Measurements from ENCODE around the gene PTBP1. TPM values are rescaled to one million over a fixed set of nuclear protein-coding genes. Genes with fewer than 3 reads are reported as not detected.
A peak's percentile ranks its signal among the peaks of the same experiment; 100 is the strongest.

PTBP1 gene
- total and polyA plus RNA-seq, 9 donors: 73.4 to 312 (median 215) TPM

DNA sequence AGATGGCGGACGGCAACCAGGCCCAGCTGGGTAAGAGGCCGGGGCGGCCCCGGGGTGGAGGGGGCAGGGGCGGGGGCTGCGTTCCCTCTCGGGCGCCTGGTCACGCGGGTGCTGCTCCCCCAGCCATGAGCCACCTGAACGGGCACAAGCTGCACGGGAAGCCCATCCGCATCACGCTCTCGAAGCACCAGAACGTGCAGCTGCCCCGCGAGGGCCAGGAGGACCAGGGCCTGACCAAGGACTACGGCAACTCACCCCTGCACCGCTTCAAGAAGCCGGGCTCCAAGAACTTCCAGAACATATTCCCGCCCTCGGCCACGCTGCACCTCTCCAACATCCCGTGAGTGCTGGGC is 11.1 kb downstream of the PTBP1 start:
- TF ChIP-seq POLR2A (IDR thresholded peaks at IDR 0.05) (no peak), EP300 (IDR thresholded peaks at IDR 0.05) (no peak)
- TF ChIP-seq, protein P1, sequence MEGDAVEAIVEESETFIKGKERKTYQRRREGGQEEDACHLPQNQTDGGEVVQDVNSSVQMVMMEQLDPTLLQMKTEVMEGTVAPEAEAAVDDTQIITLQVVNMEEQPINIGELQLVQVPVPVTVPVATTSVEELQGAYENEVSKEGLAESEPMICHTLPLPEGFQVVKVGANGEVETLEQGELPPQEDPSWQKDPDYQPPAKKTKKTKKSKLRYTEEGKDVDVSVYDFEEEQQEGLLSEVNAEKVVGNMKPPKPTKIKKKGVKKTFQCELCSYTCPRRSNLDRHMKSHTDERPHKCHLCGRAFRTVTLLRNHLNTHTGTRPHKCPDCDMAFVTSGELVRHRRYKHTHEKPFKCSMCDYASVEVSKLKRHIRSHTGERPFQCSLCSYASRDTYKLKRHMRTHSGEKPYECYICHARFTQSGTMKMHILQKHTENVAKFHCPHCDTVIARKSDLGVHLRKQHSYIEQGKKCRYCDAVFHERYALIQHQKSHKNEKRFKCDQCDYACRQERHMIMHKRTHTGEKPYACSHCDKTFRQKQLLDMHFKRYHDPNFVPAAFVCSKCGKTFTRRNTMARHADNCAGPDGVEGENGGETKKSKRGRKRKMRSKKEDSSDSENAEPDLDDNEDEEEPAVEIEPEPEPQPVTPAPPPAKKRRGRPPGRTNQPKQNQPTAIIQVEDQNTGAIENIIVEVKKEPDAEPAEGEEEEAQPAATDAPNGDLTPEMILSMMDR (IDR thresholded peaks at IDR 0.05): no peak
- DNase-seq: peak in 1 of 5 donors; percentile 19
- intact Hi-C loops (cut with DNase I): no loop called here
- Histone ChIP-seq H3K27ac (no peak overlapping the region), H3K9me3 (no peaks in the 10 kb centered on the region), H3K27me3 (no peaks in the 10 kb centered on the region), H3K4me3 (no peak overlapping the region), H3K4me1 (ENCODE audit: insufficient read depth) (no peaks in the 10 kb centered on the region), H3K36me3 (no peaks in the 10 kb centered on the region)
- WGBS, 3 donors: 87 to 88% (median 87%) methylated on average over 25 to 26 of the region's 26 CpGs

DNA sequence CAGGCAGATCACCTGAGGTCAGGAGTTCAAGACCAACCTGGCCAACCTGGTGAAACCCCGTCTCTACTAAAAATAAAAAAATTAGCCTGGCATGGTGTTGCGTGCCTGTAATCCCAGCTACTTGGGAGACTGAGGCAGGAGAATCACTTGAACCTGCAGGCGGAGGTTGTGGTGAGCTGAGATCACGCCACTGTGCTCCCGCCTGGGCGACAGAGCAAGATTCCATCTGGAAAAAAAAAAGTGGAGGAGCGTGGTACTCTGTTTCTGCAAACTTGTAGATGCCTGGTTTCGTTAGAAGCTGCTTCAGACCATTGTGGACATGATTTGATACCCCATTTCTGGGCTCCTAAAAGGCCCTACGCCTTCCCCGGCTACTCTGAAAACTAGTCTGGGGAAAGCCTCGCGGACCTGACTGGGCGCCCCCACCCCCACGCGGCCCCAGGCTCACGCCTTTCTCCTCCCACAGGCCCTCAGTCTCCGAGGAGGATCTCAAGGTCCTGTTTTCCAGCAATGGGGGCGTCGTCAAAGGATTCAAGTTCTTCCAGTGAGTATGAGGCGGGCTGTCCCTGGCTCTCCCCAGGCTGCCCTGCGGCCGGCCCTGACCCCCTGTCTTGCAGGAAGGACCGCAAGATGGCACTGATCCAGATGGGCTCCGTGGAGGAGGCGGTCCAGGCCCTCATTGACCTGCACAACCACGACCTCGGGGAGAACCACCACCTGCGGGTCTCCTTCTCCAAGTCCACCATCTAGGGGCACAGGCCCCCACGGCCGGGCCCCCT is 13.0 kb downstream of the PTBP1 start:
- TF ChIP-seq, protein P1 (IDR thresholded peaks at IDR 0.05): no peak
- TF ChIP-seq POLR2A (IDR thresholded peaks at IDR 0.05) (no peak), EP300 (IDR thresholded peaks at IDR 0.05) (no peak)
- Histone ChIP-seq H3K4me1 (ENCODE audit: insufficient read depth) (no peaks in the 10 kb centered on the region), H3K36me3 (no peaks in the 10 kb centered on the region), H3K4me3 (no peak overlapping the region), H3K27me3 (no peaks in the 10 kb centered on the region), H3K27ac (no peak overlapping the region), H3K9me3 (no peaks in the 10 kb centered on the region)
- peak in 2 of 5 donors; percentile 44 to 54 for DNase-seq
- intact Hi-C loops (cut with DNase I): no loop called here
- WGBS, 3 donors: 57 to 61% (median 60%) methylated on average over 30 of the region's 30 CpGs

DNA sequence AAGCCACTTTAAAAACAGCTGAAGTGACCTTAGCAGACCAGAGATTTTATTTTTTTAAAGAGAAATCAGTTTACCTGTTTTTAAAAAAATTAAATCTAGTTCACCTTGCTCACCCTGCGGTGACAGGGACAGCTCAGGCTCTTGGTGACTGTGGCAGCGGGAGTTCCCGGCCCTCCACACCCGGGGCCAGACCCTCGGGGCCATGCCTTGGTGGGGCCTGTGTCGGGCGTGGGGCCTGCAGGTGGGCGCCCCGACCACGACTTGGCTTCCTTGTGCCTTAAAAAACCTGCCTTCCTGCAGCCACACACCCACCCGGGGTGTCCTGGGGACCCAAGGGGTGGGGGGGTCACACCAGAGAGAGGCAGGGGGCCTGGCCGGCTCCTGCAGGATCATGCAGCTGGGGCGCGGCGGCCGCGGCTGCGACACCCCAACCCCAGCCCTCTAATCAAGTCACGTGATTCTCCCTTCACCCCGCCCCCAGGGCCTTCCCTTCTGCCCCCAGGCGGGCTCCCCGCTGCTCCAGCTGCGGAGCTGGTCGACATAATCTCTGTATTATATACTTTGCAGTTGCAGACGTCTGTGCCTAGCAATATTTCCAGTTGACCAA is 13.7 kb downstream of the PTBP1 start:
- peak in 1 of 5 donors; percentile 28 for DNase-seq
- intact Hi-C loops (cut with DNase I): no loop called here
- no peak overlapping the region for H3K4me3 ChIP-seq
- no peaks in the 10 kb centered on the region for H3K36me3 ChIP-seq
- TF ChIP-seq, protein P1 (IDR thresholded peaks at IDR 0.05): no peak
- no peak for TF ChIP-seq POLR2A (IDR thresholded peaks at IDR 0.05)
- no peak for TF ChIP-seq EP300 (IDR thresholded peaks at IDR 0.05)
- no peaks in the 10 kb centered on the region for H3K9me3 ChIP-seq
- no peak overlapping the region for H3K27ac ChIP-seq
- H3K4me1 ChIP-seq (ENCODE audit: insufficient read depth): no peaks in the 10 kb centered on the region
- WGBS, 3 donors: 71 to 77% (median 74%) methylated on average over 25 of the region's 25 CpGs
- no peaks in the 10 kb centered on the region for H3K27me3 ChIP-seq

DNA sequence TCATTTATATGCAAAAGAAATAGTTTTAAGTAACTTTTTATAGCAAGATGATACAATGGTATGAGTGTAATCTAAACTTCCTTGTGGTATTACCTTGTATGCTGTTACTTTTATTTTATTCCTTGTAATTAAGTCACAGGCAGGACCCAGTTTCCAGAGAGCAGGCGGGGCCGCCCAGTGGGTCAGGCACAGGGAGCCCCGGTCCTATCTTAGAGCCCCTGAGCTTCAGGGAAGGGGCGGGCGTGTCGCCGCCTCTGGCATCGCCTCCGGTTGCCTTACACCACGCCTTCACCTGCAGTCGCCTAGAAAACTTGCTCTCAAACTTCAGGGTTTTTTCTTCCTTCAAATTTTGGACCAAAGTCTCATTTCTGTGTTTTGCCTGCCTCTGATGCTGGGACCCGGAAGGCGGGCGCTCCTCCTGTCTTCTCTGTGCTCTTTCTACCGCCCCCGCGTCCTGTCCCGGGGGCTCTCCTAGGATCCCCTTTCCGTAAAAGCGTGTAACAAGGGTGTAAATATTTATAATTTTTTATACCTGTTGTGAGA is 14.3 kb downstream of the PTBP1 start:
- Histone ChIP-seq H3K4me1 (ENCODE audit: insufficient read depth) (no peaks in the 10 kb centered on the region), H3K27ac (no peak overlapping the region), H3K36me3 (no peaks in the 10 kb centered on the region), H3K4me3 (no peak overlapping the region), H3K9me3 (no peaks in the 10 kb centered on the region), H3K27me3 (no peaks in the 10 kb centered on the region)
- WGBS, 3 donors: 88 to 93% (median 92%) methylated on average over 20 of the region's 20 CpGs
- intact Hi-C loops (cut with DNase I): no loop called here
- TF ChIP-seq, protein P1 (IDR thresholded peaks at IDR 0.05): no peak
- TF ChIP-seq EP300 (IDR thresholded peaks at IDR 0.05) (no peak), POLR2A (IDR thresholded peaks at IDR 0.05) (no peak)
- no peak for DNase-seq
